ENCODE data around the gene PPP1R3E. TPM values are rescaled to one million over a fixed set of nuclear protein-coding genes. Genes with fewer than 3 reads are reported as not detected.

Gene PPP1R3E
- polyA plus RNA-seq, 1 donor from 2014 or later, result 17.2 TPM

DNA sequence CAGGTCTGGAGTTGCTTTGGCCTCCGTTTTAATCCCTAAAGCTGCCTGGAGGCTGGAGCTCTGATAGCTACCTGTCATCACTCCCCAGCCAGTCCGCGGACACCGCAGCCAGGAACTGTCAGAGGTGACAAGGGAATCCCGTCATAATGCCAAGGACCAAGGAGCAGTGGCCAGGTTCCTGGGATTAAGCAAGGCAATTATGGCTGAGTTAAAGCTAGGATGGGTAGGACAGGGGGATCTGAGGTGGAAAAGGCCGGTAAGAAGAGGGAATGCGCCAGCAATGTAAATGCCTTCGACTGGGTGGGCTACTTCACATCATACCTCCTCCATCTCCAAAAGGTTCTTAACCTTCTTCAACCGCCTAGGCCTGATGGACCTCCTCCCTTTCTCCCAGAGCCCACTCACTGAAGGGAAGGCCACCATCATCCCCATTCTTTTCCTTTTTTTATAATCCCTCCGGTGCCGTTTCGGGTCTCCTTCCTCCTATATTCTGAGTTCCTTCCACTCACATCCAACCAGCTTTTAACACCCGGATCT lies 1.9 kb downstream of the PPP1R3E start:
- Histone ChIP-seq H3K9me3 (ENCODE audit: low read length) (no peaks in the 10 kb centered on the region), H3K27ac (ENCODE audit: low read length) (peak overlapping the region; percentile 99), H3K4me3 (ENCODE audit: low read length) (peak overlapping the region; percentile 96), H3K9ac (ENCODE audit: low read length) (peak overlapping the region; percentile 96), H2AFZ (ENCODE audit: low read depth, low read length) (peak overlapping the region; percentile 72), H3K27me3 (ENCODE audit: insufficient read depth, low read depth, low read length) (no peaks in the 10 kb centered on the region), H3K36me3 (ENCODE audit: insufficient read depth, low read length) (no peaks in the 10 kb centered on the region), H3F3A (ENCODE audit: insufficient read depth, low read length, poor library complexity, severe bottlenecking) (peaks cover 13% of the 10 kb centered on the region), H3K4me2 (ENCODE audit: low read length) (peak overlapping the region; percentile 100), H3K9me2 (ENCODE audit: insufficient read depth, low read length) (no peaks in the 10 kb centered on the region), H3K79me2 (replicated peaks; ENCODE audit: insufficient read depth, low read length) (peaks cover 6% of the 10 kb centered on the region), H4K20me1 (ENCODE audit: insufficient read depth) (no peaks in the 10 kb centered on the region)
- TF ChIP-seq, protein P1, sequence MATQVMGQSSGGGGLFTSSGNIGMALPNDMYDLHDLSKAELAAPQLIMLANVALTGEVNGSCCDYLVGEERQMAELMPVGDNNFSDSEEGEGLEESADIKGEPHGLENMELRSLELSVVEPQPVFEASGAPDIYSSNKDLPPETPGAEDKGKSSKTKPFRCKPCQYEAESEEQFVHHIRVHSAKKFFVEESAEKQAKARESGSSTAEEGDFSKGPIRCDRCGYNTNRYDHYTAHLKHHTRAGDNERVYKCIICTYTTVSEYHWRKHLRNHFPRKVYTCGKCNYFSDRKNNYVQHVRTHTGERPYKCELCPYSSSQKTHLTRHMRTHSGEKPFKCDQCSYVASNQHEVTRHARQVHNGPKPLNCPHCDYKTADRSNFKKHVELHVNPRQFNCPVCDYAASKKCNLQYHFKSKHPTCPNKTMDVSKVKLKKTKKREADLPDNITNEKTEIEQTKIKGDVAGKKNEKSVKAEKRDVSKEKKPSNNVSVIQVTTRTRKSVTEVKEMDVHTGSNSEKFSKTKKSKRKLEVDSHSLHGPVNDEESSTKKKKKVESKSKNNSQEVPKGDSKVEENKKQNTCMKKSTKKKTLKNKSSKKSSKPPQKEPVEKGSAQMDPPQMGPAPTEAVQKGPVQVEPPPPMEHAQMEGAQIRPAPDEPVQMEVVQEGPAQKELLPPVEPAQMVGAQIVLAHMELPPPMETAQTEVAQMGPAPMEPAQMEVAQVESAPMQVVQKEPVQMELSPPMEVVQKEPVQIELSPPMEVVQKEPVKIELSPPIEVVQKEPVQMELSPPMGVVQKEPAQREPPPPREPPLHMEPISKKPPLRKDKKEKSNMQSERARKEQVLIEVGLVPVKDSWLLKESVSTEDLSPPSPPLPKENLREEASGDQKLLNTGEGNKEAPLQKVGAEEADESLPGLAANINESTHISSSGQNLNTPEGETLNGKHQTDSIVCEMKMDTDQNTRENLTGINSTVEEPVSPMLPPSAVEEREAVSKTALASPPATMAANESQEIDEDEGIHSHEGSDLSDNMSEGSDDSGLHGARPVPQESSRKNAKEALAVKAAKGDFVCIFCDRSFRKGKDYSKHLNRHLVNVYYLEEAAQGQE (IDR thresholded peaks at IDR 0.05; ENCODE audit: borderline replicate concordance), result peak; percentile 7
- TF ChIP-seq SMC3 (conservative IDR thresholded peaks at IDR 0.05; ENCODE audit: poor library complexity), result no peak

DNA sequence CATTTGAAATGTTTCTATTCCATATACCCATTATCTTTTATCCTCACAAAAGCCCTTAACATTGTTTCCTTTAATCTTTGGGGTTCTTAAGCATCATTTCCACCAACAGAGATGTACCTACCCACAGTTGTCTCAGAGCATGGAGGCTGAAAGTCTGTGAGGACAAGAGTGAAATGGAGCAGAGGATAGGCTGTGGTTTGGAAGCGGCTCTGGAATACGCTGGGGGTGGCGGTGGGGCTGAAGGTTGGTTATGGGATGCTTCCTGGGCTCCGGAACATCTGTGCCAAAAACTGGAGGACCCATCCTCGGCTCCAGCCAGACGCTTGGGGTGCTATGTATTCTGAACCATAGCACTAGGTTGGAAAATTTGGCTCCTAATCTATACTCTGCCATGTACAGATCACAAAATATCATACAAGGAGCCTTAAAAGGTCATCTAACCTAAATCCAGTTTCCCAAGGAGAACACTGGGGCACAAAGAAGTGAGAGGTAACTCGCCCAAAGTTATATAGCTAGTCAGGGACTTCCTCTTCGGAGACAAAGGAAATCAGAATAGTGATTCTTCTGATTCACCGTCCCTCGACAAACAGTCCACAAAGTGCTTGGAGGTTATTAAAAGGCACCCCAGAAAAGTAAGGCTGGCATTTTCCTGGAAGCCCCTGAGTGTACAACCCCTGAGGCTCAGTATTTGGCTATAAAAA lies 2.5 kb downstream of the PPP1R3E start:
- Histone ChIP-seq H3K27ac (ENCODE audit: low read length) (peak overlapping the region; percentile 99), H3K79me2 (replicated peaks; ENCODE audit: insufficient read depth, low read length) (peaks cover 5% of the 10 kb centered on the region), H3K4me2 (ENCODE audit: low read length) (peak overlapping the region; percentile 100), H3K36me3 (ENCODE audit: insufficient read depth, low read length) (no peaks in the 10 kb centered on the region), H2AFZ (ENCODE audit: low read depth, low read length) (peak overlapping the region; percentile 72), H3K9me3 (ENCODE audit: low read length) (no peaks in the 10 kb centered on the region), H4K20me1 (ENCODE audit: insufficient read depth) (no peaks in the 10 kb centered on the region), H3K9me2 (ENCODE audit: insufficient read depth, low read length) (no peaks in the 10 kb centered on the region), H3F3A (ENCODE audit: insufficient read depth, low read length, poor library complexity, severe bottlenecking) (peaks cover 13% of the 10 kb centered on the region), H3K9ac (ENCODE audit: low read length) (peak overlapping the region; percentile 96), H3K27me3 (ENCODE audit: insufficient read depth, low read depth, low read length) (no peaks in the 10 kb centered on the region), H3K4me3 (ENCODE audit: low read length) (peak overlapping the region; percentile 96)
- TF ChIP-seq POLR2AphosphoS5 (IDR thresholded peaks at IDR 0.05) (no peak), MXI1 (conservative IDR thresholded peaks at IDR 0.05; ENCODE audit: poor library complexity, severe bottlenecking) (no peak), RAD21 (conservative IDR thresholded peaks at IDR 0.05) (no peak)
- TF ChIP-seq, protein P2, sequence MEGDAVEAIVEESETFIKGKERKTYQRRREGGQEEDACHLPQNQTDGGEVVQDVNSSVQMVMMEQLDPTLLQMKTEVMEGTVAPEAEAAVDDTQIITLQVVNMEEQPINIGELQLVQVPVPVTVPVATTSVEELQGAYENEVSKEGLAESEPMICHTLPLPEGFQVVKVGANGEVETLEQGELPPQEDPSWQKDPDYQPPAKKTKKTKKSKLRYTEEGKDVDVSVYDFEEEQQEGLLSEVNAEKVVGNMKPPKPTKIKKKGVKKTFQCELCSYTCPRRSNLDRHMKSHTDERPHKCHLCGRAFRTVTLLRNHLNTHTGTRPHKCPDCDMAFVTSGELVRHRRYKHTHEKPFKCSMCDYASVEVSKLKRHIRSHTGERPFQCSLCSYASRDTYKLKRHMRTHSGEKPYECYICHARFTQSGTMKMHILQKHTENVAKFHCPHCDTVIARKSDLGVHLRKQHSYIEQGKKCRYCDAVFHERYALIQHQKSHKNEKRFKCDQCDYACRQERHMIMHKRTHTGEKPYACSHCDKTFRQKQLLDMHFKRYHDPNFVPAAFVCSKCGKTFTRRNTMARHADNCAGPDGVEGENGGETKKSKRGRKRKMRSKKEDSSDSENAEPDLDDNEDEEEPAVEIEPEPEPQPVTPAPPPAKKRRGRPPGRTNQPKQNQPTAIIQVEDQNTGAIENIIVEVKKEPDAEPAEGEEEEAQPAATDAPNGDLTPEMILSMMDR (IDR thresholded peaks at IDR 0.05; ENCODE audit: poor library complexity, severe bottlenecking), result peak; percentile 40

Measured in neural cell (in vitro differentiated cells).